T-helper 2 cell (primary cell): ENCODE results near the gene NR2F1-AS1.

Source experiments
- DNase-seq, 5 experiments: peaks; one replicate each; pipeline versions ENCODE4 v3.0.0 to v3.0.0-alpha.2; 2012 to 2022
- total RNA-seq, 2 donors: gene quantifications; one replicate each; lab custom pipeline; 2026; lab: John Stamatoyannopoulos, UW

NR2F1-AS1 gene
- total RNA-seq: 0 to 0.13 reads per million in 2 donors

DNA sequence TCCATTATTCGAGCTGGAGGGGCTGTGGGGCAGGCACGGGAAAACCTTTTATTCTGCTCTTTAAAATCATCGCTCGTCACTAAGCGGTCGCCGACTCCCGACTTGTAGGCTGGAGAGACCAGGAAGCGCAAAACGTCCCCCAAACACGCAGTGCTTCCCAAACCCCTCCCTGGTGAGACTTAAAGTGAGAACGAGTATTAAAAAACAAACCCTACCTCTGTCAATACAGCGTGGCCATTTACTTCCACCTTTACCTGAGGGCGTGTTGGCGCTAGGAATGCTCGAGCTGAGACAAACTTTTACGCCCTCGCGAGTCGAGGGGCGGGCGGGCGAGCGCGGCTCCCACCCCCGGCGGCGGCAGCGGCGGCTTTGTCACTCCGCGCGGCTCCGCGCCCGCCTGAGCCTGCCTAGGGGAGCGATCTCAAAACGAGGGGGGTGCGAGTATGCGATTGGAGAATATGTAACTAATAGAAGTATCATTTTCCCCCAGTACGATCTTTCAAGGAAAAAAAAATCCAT lies at the start of gene NR2F1-AS1:
TSS of gene NR2F1-AS1 (minus strand) at position 293 of the 519 bp plus-strand sequence.
- peak in 1 of 5 experiments; percentile 24 for DNase-seq

GRCh38 chr5:93626801-93627200 lies 45.8 kb upstream of the NR2F1-AS1 start:
- no peak for DNase-seq

DNA sequence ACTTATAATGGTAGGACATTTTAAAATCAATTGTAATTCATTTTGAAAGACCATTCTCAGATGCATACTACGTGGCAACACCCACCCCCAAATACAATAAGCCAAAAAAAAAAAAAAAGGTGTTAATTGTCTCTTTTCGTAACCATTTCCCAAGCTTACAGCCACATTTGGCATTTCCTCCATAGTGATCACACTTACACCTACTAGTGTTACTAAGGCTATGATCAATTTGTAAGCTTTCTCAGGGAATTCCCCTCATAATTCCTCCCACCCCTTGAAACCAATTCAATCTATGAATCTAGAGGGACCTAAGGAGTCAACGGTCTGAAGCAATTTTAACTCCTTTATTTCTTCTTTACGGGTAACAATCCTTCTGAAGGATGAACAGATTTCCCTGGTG lies 42.1 kb upstream of the NR2F1-AS1 start:
- DNase-seq: peak in 1 of 5 experiments; percentile 19

DNA sequence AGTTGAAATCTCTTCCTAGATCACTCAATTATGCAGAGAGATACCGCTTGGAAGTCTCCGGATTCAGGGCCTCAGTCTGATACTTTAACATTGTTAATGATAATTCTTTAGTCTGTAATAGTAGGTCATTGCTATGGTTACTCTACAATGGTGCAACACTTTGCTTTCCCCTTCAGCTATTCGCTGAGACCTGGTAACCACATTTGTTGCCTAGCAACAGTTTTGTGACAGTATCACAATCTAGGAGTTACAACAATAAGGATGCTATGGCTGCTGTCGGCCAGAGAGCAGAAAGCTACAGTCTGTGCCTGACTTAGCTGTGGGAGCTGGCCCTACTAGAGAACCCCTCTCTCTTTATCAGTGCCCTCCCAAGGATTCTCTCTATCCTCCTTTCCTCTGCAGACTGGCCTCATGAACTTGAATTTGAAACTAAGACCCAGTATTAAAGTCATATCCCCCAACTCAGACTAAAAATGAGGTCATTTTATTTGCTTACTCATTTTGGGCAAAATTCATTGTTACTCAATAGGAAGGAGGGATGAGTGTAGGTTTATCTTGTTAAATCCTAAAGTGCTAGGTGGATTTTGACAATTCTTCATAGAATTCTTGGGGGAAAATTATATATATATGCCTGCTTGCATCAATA lies 41.3 kb upstream of the NR2F1-AS1 start:
- DNase-seq: peak in 2 of 5 experiments; percentile 69 to 77

- DNase-seq: no peak
Measured at GRCh38 chr5:93621327-93621798, 40.3 kb upstream of the NR2F1-AS1 start.

DNA sequence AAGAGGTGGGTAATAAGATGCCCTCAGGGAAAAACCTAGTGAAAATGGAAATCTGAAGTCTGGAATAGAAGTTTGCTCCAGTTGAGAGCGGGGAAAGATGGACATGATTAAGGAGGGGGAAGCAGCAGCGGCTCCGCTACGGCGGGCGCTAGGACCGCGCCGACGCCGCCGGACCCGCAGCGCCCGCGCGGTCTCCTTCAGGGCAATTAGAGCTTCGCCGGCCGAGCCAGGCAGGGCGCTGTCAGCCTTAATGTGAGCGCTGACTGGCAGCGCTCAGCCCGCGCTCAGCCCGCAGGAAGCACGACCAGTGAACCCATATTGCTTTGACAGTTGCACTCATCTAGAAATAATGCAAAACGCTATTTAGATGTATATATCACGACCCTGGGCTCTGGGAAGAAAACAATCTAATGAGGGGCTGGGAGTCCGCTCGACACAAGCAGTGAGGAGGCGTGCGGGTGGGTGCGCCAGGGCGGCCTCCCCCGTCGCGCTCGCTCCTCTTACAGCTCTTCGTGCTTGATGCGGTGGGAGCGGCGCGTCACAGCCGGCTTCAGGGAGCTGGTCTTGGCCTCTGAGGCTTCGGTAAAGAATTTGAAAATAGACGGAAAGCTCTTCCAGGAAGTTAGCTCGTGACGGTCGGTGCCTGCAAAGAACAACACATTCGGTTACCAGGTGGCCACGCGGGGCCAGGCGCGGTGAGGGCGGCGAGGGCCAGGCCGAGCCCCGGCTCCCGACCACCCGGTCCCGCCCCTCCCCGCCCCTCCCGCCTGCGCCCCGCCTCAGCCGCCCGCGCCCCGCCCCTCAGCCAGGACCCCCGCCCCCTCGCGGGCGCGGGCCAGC lies 39.7 kb upstream of the NR2F1-AS1 start:
- DNase-seq: peak in 3 of 5 experiments; percentile 37 to 73 (median 65)

- no peak for DNase-seq
Measured at GRCh38 chr5:93616538-93617174, 35.6 kb upstream of the NR2F1-AS1 start.

GRCh38 chr5:93612855-93613243 lies 31.8 kb upstream of the NR2F1-AS1 start:
- DNase-seq: no peak

- peak in 1 of 5 experiments; percentile 30 for DNase-seq
Measured at GRCh38 chr5:93611976-93612854, 31.2 kb upstream of the NR2F1-AS1 start.

DNA sequence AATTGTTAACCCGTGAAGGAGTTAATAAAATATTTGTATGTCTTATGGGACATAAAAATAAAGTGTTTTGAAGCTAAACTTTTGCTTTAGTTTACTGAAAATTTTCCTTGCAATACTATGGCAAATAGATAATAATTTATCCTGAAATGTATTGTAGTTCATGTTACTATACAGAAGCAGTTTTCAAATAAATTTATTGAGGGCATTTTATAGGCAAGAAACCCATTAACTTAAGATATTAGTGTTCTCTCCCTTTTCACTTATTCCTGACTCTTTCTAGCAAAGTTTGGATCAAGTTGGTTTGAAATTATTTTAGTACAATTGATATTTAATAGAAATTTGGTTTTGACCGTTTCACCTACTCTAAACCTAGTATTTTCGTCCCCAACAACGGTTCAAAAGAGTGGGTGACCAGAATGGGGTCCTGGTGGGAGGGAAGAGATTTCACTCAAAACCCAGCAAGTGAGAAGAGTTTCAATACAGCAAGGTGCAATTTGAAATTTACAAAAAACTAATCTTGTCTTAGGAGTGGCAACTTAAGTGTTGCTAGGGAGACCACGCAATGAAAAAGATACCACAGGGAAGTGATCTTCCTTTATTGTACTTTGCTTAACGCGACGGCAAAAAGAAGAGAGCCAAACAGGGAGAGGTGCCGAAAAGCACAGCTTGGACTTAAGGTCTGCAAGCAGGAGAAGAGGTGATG lies 30.4 kb upstream of the NR2F1-AS1 start:
- no peak for DNase-seq

DNA sequence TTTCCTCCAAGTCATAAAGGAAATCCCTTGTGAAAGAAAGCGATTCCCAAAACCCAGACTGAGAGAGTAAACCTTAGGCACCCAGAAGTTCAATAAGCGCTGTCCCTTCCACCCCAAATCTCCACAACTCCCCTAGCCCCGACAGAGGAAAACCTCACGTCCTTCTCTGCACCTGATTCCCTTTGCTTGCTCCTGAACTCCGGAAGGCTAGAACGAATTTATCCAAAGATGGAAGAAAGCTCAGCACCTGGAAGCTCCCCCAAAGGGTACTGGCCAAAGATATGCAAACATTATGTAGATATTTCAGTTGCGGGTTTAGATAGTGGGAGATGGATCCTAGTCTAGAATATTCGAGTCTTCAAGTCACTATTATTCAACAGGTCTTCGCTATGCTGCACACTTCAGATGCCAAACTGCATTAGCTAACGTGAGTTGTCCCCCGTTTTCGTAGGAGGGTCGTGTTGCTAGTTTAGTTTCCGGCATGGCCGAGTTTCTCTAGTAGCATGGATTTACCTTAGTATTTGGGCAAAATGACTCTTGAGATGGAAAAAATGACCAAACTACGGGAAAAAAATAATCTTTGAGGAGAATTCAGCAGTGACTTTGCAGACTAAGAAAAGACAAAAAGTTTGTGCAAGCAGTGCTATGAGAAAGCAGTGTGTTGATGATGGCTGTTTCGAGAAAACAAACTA lies 29.7 kb upstream of the NR2F1-AS1 start:
- DNase-seq: no peak

GRCh38 chr5:93609762-93610161 lies 28.7 kb upstream of the NR2F1-AS1 start:
- DNase-seq: no peak

DNA sequence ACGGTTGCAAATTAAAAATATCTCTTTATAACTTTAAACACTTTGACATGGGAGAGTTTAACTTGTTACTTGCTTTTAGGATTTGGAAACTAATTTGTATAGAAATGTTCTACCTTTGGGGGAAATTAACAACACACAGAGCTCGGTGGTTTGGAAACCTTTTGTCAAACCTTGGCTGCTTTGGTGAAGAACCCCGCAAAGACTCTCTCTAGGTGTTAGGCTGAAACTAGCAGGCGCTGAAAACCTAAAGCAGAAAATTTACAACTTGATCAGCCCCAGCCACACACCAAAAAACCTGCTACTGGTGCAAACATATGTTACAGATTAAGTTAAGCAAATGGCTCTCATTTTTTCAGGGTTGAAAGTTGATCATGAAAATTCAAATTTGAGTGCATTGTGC lies 27.8 kb upstream of the NR2F1-AS1 start:
- DNase-seq: no peak

GRCh38 chr5:93607367-93608258 lies 26.6 kb upstream of the NR2F1-AS1 start:
- peak in 2 of 5 experiments; percentile 25 to 58 for DNase-seq

DNA sequence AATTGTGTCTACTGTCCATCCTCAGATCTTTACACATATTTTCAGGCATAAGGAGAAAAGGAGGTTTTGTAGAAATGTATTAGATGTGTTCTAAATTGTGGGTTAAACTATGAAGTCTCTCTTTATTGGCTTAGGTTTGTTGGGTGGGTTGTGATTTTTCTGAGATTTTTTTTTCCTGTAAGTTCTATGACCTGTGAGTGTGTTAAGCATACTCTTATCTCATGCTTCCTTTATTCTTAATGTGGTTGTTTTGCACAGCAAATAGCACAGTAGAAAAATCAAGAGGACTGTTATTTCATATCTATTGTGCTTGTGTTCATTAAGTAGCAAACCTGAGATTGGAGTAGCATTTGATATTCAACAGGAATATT lies 25.3 kb upstream of the NR2F1-AS1 start:
- DNase-seq: no peak

DNA sequence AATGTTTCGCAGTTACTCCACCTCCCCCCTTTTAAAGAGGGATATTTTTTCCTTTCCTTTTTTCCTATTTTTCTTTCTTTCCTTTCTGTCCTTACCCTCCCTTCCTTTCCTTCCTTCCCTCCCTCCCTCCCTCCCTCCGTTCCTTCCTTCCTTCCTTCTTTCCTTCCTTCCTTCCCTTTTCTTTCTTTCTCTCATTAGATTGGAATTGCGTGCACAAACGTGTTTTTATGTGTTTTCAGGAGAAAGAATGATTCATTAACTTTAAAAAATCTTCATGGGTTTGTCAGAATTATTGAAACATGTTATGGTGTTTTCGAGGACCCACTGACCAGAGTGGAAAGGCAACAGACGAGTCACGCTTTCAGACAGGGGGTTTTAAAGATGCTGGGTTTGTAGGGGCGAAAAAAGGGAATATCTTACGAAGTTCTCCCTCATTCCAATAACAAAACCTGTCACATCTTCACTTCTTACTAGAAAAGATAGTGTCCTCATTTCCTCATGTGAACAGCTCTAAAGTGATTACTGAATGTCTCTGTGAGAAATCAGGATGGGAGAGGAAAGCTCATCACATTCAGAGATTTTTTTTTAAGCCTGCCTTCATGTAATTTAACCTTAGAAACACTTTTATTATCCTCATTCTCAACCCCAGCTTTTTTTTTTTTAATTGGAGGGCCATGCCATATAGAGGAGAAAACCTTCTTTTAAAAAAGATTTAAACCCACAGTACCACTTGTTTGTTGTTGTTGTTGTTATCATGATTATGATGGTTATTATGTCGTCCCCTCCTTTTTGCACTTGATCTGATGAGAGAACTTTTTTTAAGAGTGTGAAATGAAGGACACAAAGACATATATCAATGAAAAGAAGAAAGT lies 23.9 kb upstream of the NR2F1-AS1 start:
- DNase-seq: no peak

DNA sequence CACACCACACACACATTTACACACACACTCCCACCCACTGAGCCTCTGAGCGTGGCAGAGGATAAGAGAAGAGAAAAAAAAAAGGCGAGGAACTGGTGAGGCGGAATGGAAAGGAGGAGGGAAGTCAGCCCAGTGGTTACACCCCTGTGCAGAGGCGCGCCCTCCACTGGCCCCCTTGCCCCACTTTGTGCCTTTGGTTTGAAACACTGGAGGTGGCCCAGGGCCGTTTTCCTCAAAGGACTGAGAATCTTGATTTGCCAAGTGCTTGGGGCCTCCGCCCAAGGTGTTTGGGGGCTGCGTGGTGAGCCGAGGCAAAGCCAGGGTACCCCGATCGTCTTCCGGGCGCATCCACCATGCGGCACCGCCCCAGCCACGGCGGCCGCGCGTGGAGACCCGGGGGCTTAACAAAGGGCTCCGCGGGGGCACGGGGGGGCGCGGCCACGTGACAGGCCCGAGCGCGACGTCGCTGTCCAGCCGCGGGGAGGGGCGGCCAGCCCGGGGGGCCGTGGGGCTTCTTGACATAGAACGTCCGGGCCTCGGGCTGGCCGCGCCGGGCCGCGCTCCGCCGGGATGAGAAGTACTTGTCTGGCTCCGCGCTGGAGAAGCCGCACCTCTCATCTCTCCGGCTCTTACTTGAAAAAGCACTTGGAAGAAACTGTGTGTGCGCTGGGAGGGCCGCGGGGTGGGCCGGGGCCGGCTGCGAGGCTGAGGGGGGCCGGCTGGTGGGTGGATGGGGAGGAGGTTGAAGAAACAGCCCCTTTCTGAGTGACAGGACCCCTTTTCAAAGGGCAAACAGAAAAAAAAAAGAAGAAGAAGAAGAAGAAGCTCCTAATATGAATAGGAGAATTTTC lies 23.0 kb upstream of the NR2F1-AS1 start:
- DNase-seq: no peak
